GM12875 (cell line): Measurements from ENCODE around the gene PDE5A.

ENCODE experiments used
- H3K4me3 ChIP-seq: one replicate; pipeline ENCODE4 v1.5.1; 2011; ENCODE audit warnings: low read depth, low read length, control low read depth
- TF ChIP-seq, protein P1 (sequence below): IDR thresholded peaks from 2 replicates; pipeline ENCODE4 v1.5.1; 2011; ENCODE audit warnings: low read depth, mild to moderate bottlenecking, control low read depth, inconsistent platforms, low read length, moderate library complexity, borderline replicate concordance; ENCODE audit not compliant: insufficient read depth

PDE5A gene

DNA sequence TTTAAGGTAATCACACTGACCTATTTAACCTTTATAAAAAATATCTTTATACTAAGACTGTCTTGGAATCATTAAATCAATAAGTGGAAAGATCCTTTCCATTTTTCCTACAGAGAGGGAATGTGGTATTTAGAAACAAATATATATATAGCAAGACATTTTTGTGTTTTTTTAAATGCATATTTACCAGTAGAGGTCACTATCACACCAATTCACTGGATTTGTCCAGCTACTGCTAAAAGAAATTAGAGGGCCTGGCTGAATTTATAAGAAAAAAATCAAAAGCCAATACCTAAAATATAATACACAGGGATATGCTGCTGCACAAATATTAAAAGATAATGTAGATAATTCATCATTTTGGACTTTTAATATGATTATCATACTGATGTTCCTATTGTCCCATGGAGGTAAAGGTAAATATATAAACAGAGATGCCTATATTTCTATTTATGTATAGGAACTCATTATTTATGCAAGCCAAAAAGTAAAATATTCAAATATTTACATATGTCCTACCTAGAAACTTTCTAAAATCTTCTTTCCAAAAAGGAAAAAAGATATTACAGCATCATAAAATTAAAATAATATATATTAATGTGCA is 69.5 kb downstream of the PDE5A start:
- TF ChIP-seq, protein P1, sequence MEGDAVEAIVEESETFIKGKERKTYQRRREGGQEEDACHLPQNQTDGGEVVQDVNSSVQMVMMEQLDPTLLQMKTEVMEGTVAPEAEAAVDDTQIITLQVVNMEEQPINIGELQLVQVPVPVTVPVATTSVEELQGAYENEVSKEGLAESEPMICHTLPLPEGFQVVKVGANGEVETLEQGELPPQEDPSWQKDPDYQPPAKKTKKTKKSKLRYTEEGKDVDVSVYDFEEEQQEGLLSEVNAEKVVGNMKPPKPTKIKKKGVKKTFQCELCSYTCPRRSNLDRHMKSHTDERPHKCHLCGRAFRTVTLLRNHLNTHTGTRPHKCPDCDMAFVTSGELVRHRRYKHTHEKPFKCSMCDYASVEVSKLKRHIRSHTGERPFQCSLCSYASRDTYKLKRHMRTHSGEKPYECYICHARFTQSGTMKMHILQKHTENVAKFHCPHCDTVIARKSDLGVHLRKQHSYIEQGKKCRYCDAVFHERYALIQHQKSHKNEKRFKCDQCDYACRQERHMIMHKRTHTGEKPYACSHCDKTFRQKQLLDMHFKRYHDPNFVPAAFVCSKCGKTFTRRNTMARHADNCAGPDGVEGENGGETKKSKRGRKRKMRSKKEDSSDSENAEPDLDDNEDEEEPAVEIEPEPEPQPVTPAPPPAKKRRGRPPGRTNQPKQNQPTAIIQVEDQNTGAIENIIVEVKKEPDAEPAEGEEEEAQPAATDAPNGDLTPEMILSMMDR, result no peak
- no peak overlapping the region for H3K4me3 ChIP-seq

GRCh38 chr4:119550857-119551532 is 77.6 kb downstream of the PDE5A start:
- TF ChIP-seq, protein P1, result no peak
- no peak overlapping the region for H3K4me3 ChIP-seq

- no peak overlapping the region for H3K4me3 ChIP-seq
- TF ChIP-seq, protein P1, result no peak
These were observed 79.0 kb downstream of the PDE5A start for GRCh38 chr4:119549639-119550038.

- no peak overlapping the region for H3K4me3 ChIP-seq
- TF ChIP-seq, protein P1, result no peak
These were observed 84.8 kb downstream of the PDE5A start for GRCh38 chr4:119543779-119544178.

DNA sequence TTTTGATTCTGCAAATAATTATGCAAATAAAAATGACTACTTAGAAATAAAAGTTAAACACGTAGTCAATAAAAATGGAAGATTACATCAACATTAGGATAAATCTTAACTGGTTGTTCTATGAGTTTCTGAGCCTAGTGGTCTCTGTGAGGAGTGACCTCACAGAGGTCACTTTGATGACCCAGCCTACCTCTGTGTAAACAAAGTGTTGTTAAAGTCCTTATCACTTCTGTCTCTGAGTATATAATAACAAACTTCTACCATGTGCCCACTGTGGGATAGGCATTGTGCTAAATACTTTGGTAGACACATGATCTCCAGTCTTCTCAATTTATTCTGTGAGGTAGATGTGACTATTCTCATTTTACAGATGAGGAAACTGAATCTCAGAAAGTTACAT is 85.4 kb downstream of the PDE5A start:
- H3K4me3 ChIP-seq, result no peak overlapping the region

DNA sequence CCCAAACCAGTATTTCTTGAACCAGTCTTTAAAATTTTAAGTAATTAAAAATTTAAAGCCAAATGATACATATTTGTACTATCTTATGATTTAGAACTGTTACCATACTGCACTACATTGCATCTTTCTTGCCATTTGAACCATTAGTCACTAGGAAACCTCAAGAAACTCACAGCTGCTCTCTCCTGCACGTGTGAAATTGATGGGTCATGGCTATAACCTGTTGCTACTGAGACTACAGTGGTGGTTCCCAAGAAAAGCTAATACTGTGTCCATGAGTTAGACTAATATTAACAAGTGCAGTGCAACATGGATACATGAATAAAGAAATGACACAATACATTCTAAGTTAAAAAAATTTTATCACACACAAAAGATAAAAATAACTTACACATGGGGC is 88.4 kb downstream of the PDE5A start:
- TF ChIP-seq, protein P1, result no peak
- H3K4me3 ChIP-seq, result no peak overlapping the region

More for the DNA sequence above, 85.4 kb downstream of the PDE5A start:
- TF ChIP-seq, protein P1, result no peak

DNA sequence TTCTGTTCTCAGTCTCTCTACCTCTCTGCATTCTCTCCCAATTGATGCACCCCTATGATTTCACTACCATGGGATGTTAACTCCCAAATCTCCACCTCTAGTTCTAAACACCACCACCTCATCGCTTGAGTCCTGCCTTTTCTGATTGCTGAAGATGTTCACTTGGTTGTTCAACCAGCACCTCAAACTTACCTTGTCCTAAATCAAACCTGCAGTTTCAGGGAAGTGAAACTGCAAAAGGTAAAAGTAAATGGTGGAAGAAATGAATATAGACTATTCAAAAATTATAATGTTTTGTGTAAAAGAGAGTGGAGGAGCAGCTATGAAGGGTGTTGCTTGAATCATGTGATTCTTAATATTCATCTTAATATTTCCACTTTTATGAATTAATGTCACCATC is 91.0 kb downstream of the PDE5A start:
- TF ChIP-seq, protein P1, result no peak
- H3K4me3 ChIP-seq, result no peak overlapping the region
